HTERT RPE-1 (cell line): Measurements from ENCODE around the gene CRIP3.

Experiments
- in situ Hi-C: fragments of 300-500 bp; cut with MboI; formaldehyde crosslinking; loops from 4 replicates; pipeline ENCODE4 v1.14.3; 2020; ENCODE audit warnings: low sequenced_read_pairs

Gene CRIP3

GRCh38 chr6:43274916-43275597 is 33.6 kb downstream of the CRIP3 start:
- in situ Hi-C loops, result no loop called here

- in situ Hi-C loops, result no loop called here
Measured at GRCh38 chr6:43274127-43274915, 34.3 kb downstream of the CRIP3 start.

- in situ Hi-C loops, result no loop called here
Measured at GRCh38 chr6:43273707-43274106, 34.9 kb downstream of the CRIP3 start.

- in situ Hi-C loops, result no loop called here
Measured at GRCh38 chr6:43271944-43272343, 36.7 kb downstream of the CRIP3 start.

- in situ Hi-C loops, result no loop called here
Measured at GRCh38 chr6:43271103-43271815, 37.4 kb downstream of the CRIP3 start.

GRCh38 chr6:43269273-43270007 is 39.2 kb downstream of the CRIP3 start:
- in situ Hi-C loops, result no loop called here

- in situ Hi-C loops, result no loop called here
Measured at GRCh38 chr6:43268782-43269272, 39.8 kb downstream of the CRIP3 start.

- in situ Hi-C loops, result no loop called here
Measured at GRCh38 chr6:43268355-43268700, 40.3 kb downstream of the CRIP3 start.

GRCh38 chr6:43267619-43268354 is 40.8 kb downstream of the CRIP3 start:
- in situ Hi-C loops, result no loop called here

GRCh38 chr6:43265564-43265963 is 43.1 kb downstream of the CRIP3 start:
- in situ Hi-C loops, result no loop called here

- in situ Hi-C loops, result no loop called here
Measured at GRCh38 chr6:43264599-43265145, 44.0 kb downstream of the CRIP3 start.

- in situ Hi-C loops, result no loop called here
Measured at GRCh38 chr6:43263314-43264178, 45.1 kb downstream of the CRIP3 start.

GRCh38 chr6:43262780-43263313 is 45.8 kb downstream of the CRIP3 start:
- in situ Hi-C loops, result no loop called here

GRCh38 chr6:43262000-43262779 is 46.4 kb downstream of the CRIP3 start:
- in situ Hi-C loops, result no loop called here

GRCh38 chr6:43261198-43261597 is 47.4 kb downstream of the CRIP3 start:
- in situ Hi-C loops, result no loop called here

GRCh38 chr6:43260791-43261190 is 47.8 kb downstream of the CRIP3 start:
- in situ Hi-C loops, result no loop called here

GRCh38 chr6:43258807-43259686 is 49.6 kb downstream of the CRIP3 start:
- in situ Hi-C loops, result no loop called here
